Ovary (tissue), 9 donors: Measurements from ENCODE around the gene GET4. TPM values are rescaled to one million over a fixed set of nuclear protein-coding genes. Genes with fewer than 3 reads are reported as not detected.

ENCODE experiments used
- DNase-seq, 5 donors: peaks; one replicate each; pipeline ENCODE4 v3.0.0-alpha.2; 2019 to 2020
- H3K27ac ChIP-seq, 2 donors: fragments of 200-600 bp; one replicate each; pipeline versions ENCODE4 v1.5.1 to v1.8.0; 2019 to 2022
- H3K27me3 ChIP-seq: fragments of 200-600 bp; one replicate; pipeline ENCODE4 v1.8.0; 2022
- H3K36me3 ChIP-seq: fragments of 200-600 bp; sonication (generic); one replicate; pipeline ENCODE4 v1.5.1; 2019
- H3K4me1 ChIP-seq: one replicate; pipeline ENCODE4 v1.8.1; 2013; ENCODE audit warnings: mild to moderate bottlenecking, moderate library complexity; ENCODE audit not compliant: insufficient read depth
- H3K4me3 ChIP-seq: fragments of 200-600 bp; sonication (generic); one replicate; pipeline ENCODE4 v1.5.1; 2017
- H3K9me3 ChIP-seq, 2 donors: fragments of 200-600 bp in 1 of 2; sonication (generic) in 1 of 2; one replicate each; pipeline versions ENCODE4 v1.5.1 to v1.8.1; 2013 to 2019; ENCODE audit warnings: mild to moderate bottlenecking in 1 of 2, moderate library complexity in 1 of 2
- EP300 ChIP-seq: sonication (generic); formaldehyde crosslinking; IDR thresholded peaks from one replicate; pipeline ENCODE4 v1.6.1; 2017; ENCODE audit warnings: antibody characterized with exemption
- POLR2A ChIP-seq: fragments of 450-650 bp; IDR thresholded peaks from one replicate; pipeline ENCODE4 v1.6.1; 2017; ENCODE audit warnings: antibody characterized with exemption, mild to moderate bottlenecking, moderate library complexity
- WGBS, 3 donors: extraction: QIAGEN DNeasy Blood & Tissue Kit in 1 of 3; methylation state at CpG; one replicate each; pipeline versions ENCODE4 v1.1.5 to v1.1.7; 2013 to 2017; 5-methylcytosine and 5-hydroxymethylcytosine counted together
- intact Hi-C, 4 donors: fragments of 100-400 bp; cut with DNase I; formaldehyde crosslinking; loops; one replicate each; pipeline versions ENCODE4 v1.11.0 to v1.15.1; 2022 to 2023
- polyA plus RNA-seq, 2 donors: library from polyadenylated mRNA; stranded (reverse); fragments of 200-250 nt in 1 of 2; fragments of 350-450 nt in 1 of 2; fragmentation: Illumina TruSeq in 1 of 2; extraction: RNeasy Lipid Tissue Mini Kit (QIAGEN cat#74804) in 1 of 2; gene quantifications; one replicate each; pipeline ENCODE4 v1.2.3, GENCODE V29; 2013 to 2014
- total RNA-seq, 7 donors: library from RNA; depleted of rRNA in 2 of 7; stranded (reverse); fragments of >200 nt in 2 of 7; fragmentation: NEBNext Ultra II Directional in 3 of 7; extraction: Animal tissue kit (Norgen Biotek cat#: 25700) in 3 of 7; gene quantifications; one replicate each; pipeline versions ENCODE4 v1.1.0 to v1.2.4, GENCODE V29; 2016 to 2023
- TF ChIP-seq, protein P1 (sequence below), 3 donors: fragments of 450-650 bp in 2 of 3; fragments of 200-600 bp in 1 of 3; IDR thresholded peaks; one replicate each; pipeline versions ENCODE4 v1.5.1 to v1.8.0; 2016 to 2022; ENCODE audit warnings: antibody characterized with exemption in 3 of 3, mild to moderate bottlenecking in 1 of 3
- donor health status: DM: no; HTN: no; CAD: no; lungs with moderate emphysema.
- donor health status: DM: no; HTN: no; CAD: no.
- donor health status: Bipolar disorder and iron deficiency.
- donor health status: DM: yes; HTN: yes; CAD: no.
- donor health status: DM: no; HTN: no; CAD: no.
- donor health status: DM: yes; HTN: yes; CAD: no.

Gene GET4
- total and polyA plus RNA-seq, 9 donors: 7.2 to 37.6 (median 30.4) TPM

DNA sequence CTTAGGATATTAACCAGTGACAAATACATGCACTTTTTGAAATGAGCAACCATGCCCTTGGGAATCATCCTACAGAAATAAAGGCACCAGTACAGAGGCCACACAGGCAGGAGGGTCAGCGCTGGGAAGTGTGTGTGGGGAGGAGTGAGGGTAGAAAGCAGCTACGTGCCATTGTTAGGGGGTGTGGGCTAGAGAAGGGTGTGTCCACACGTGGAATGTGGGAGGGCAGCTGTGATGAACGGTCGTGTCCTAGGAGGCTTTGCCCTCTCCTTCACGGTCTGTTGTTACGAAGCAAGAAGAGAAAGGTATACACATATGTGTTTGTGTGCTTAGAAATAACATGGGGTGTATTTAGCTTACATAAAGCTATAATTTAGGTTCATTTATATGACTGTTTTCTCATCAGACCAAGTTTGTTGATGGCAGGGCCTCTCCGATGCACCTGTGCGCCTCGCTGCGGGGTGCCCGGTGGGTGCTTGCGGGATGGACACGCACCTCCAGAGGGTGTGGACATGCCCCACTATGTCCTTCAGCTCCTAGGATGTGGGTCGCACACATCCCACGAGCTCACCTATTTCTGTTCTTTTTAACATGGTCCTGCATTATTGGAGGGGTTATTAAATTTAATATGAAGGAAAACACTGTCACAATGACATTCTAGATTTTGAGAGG lies 16.9 kb upstream of the GET4 start:
- Histone ChIP-seq H3K36me3 (no peaks in the 10 kb centered on the region), H3K9me3 (no peaks in the 10 kb centered on the region), H3K27ac (no peak overlapping the region), H3K4me3 (no peak overlapping the region), H3K4me1 (no peaks in the 10 kb centered on the region), H3K27me3 (no peaks in the 10 kb centered on the region)
- intact Hi-C loops: no loop called here
- TF ChIP-seq POLR2A (no peak), EP300 (no peak)
- TF ChIP-seq, protein P1, sequence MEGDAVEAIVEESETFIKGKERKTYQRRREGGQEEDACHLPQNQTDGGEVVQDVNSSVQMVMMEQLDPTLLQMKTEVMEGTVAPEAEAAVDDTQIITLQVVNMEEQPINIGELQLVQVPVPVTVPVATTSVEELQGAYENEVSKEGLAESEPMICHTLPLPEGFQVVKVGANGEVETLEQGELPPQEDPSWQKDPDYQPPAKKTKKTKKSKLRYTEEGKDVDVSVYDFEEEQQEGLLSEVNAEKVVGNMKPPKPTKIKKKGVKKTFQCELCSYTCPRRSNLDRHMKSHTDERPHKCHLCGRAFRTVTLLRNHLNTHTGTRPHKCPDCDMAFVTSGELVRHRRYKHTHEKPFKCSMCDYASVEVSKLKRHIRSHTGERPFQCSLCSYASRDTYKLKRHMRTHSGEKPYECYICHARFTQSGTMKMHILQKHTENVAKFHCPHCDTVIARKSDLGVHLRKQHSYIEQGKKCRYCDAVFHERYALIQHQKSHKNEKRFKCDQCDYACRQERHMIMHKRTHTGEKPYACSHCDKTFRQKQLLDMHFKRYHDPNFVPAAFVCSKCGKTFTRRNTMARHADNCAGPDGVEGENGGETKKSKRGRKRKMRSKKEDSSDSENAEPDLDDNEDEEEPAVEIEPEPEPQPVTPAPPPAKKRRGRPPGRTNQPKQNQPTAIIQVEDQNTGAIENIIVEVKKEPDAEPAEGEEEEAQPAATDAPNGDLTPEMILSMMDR (IDR thresholded peaks at IDR 0.05): no peak
- 66 to 69% (median 66%) methylated on average over 16 of the region's 16 CpGs for WGBS, 3 donors
- no peak for DNase-seq

DNA sequence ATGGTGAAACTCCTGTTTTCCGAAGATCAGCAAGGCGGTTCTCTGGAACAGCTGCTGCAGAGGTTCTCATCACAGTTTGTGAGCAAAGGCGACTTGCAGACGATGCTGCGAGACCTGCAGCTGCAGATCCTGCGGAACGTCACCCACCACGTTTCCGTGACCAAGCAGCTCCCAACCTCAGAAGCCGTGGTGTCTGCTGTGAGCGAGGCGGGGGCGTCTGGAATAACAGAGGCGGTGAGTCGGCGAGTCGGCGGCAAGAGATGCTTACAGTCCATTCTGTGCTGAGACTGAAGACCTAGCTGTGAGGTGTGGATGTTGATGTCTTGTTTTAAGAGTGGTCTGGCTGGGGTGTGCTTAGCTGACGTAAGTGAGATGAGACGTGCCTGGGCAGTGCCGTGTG lies 16.2 kb upstream of the GET4 start:
- intact Hi-C loops: no loop called here
- WGBS, 3 donors: 93 to 96% (median 96%) methylated on average over 21 of the region's 21 CpGs
- TF ChIP-seq, protein P1 (IDR thresholded peaks at IDR 0.05): no peak
- TF ChIP-seq POLR2A (no peak), EP300 (no peak)
- no peak overlapping the region for H3K4me3 ChIP-seq
- H3K27ac ChIP-seq: no peak overlapping the region
- no peaks in the 10 kb centered on the region for H3K4me1 ChIP-seq
- H3K9me3 ChIP-seq: no peaks in the 10 kb centered on the region
- no peaks in the 10 kb centered on the region for H3K27me3 ChIP-seq
- DNase-seq: no peak
- H3K36me3 ChIP-seq: no peaks in the 10 kb centered on the region

DNA sequence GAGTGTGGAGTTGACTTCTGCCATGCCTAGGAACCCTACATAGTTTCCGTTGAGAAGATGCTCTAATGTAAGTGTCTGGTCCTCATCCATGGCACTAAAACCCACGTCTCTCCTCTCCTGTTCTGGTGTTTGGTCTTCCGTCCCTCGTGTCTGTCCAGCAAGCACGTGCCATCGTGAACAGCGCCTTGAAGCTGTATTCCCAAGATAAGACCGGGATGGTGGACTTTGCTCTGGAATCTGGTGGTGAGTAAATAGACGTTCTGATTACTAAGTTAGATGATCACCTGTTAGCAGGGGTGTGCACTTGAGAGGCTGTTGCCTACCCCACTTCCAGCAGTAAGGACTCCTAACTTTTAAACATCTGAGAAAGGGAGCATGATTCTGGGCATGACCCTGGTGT lies 15.1 kb upstream of the GET4 start:
- no peaks in the 10 kb centered on the region for H3K36me3 ChIP-seq
- DNase-seq: no peak

DNA sequence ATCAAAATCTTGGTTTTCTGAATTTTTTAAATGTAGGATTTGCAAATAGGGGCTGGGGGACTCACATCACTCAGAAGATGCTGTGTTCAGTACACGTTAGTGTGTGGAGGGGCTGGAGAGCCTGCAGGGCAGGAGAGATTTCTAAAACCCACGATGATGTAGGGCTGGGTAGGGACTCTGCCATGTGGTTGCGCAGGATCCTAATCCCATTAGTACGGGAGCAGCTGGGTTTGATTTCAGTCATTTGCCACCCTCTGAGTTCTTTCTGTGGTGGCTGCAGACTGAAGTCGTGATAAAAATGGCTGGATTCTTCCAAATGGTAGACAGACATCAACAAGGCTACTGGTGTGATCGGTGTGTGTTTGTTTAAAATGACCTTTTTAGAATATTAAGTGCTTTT lies 14.2 kb upstream of the GET4 start:
- Histone ChIP-seq H3K27me3 (no peaks in the 10 kb centered on the region), H3K9me3 (no peaks in the 10 kb centered on the region), H3K4me3 (no peak overlapping the region), H3K36me3 (no peaks in the 10 kb centered on the region), H3K27ac (no peak overlapping the region), H3K4me1 (peaks cover 6% of the 10 kb centered on the region)
- whole genome bisulfite sequencing, 3 donors: 93 to 95% (median 93%) methylated on average over 6 of the region's 6 CpGs
- DNase-seq: no peak
- intact Hi-C loops: no loop called here
- TF ChIP-seq EP300 (no peak), POLR2A (no peak)
- TF ChIP-seq, protein P1 (IDR thresholded peaks at IDR 0.05): no peak

More for the DNA sequence above, 15.1 kb upstream of the GET4 start:
- Histone ChIP-seq H3K27ac (no peak overlapping the region), H3K4me3 (no peak overlapping the region), H3K4me1 (peaks cover 3% of the 10 kb centered on the region), H3K9me3 (no peaks in the 10 kb centered on the region), H3K27me3 (no peaks in the 10 kb centered on the region)
- intact Hi-C loops: no loop called here
- 87 to 91% (median 88%) methylated on average over 9 of the region's 9 CpGs for WGBS, 3 donors
- TF ChIP-seq POLR2A: no peak
- TF ChIP-seq EP300: no peak
- TF ChIP-seq, protein P1 (IDR thresholded peaks at IDR 0.05): no peak
